HL-60 (cell line): ENCODE results near the gene RET.
"Not testable (repeated sequence)": the region's sequence is repeated elsewhere in the genome, so short reads cannot be mapped to it uniquely, and the experiment has no call there.

Experiments used
- DNase-seq, 2 experiments: peaks; one replicate each; pipeline ENCODE4 v3.0.0-alpha.2; 2010 to 2020; ENCODE audit warnings: low read depth in 1 of 2, low spot score in 1 of 2
- H3K27ac ChIP-seq: fragments of 250-450 bp; sonication (Bioruptor Pico); replicated peaks from 2 replicates; pipeline ENCODE4 v1.5.1; 2020; ENCODE audit warnings: mild to moderate bottlenecking, moderate library complexity
- H3K27me3 ChIP-seq: fragments of 250-450 bp; sonication (Bioruptor Pico); 2 replicates; pipeline ENCODE4 v1.5.1; 2021; ENCODE audit warnings: mild to moderate bottlenecking, moderate library complexity; ENCODE audit not compliant: insufficient read depth, poor library complexity, severe bottlenecking
- H3K4me3 ChIP-seq: replicated peaks from 2 replicates; pipeline ENCODE4 v1.5.1; 2011; ENCODE audit warnings: mild to moderate bottlenecking, control low read depth, low read length; ENCODE audit not compliant: insufficient read depth
- GABPA ChIP-seq: IDR thresholded peaks from 2 replicates; pipeline ENCODE4 v1.6.1; 2012; ENCODE audit warnings: low read depth
- POLR2AphosphoS5 ChIP-seq: IDR thresholded peaks from 2 replicates; pipeline ENCODE4 v1.6.1; 2012; ENCODE audit warnings: low read depth
- SPI1 ChIP-seq: IDR thresholded peaks from 2 replicates; pipeline ENCODE4 v1.6.1; 2012; ENCODE audit warnings: low read depth, mild to moderate bottlenecking, borderline replicate concordance
- TF ChIP-seq, protein P1 (sequence below): IDR thresholded peaks from 2 replicates; pipeline ENCODE4 v1.6.1; 2012; ENCODE audit warnings: low read depth; ENCODE audit not compliant: insufficient replicate concordance
- TF ChIP-seq, protein P2 (sequence below): IDR thresholded peaks from one replicate; pipeline ENCODE4 v1.5.1; 2011; ENCODE audit warnings: low read length, control low read depth, inconsistent platforms; ENCODE audit not compliant: insufficient read depth

The RET gene

GRCh38 chr10:43093423-43094076, 16.7 kb downstream of the RET start:
- peak in 1 of 2 experiments; percentile 65 for DNase-seq
- Histone ChIP-seq H3K27ac (no peak overlapping the region), H3K4me3 (no peak overlapping the region), H3K27me3 (no peaks in the 10 kb centered on the region)
- TF ChIP-seq, protein P1, sequence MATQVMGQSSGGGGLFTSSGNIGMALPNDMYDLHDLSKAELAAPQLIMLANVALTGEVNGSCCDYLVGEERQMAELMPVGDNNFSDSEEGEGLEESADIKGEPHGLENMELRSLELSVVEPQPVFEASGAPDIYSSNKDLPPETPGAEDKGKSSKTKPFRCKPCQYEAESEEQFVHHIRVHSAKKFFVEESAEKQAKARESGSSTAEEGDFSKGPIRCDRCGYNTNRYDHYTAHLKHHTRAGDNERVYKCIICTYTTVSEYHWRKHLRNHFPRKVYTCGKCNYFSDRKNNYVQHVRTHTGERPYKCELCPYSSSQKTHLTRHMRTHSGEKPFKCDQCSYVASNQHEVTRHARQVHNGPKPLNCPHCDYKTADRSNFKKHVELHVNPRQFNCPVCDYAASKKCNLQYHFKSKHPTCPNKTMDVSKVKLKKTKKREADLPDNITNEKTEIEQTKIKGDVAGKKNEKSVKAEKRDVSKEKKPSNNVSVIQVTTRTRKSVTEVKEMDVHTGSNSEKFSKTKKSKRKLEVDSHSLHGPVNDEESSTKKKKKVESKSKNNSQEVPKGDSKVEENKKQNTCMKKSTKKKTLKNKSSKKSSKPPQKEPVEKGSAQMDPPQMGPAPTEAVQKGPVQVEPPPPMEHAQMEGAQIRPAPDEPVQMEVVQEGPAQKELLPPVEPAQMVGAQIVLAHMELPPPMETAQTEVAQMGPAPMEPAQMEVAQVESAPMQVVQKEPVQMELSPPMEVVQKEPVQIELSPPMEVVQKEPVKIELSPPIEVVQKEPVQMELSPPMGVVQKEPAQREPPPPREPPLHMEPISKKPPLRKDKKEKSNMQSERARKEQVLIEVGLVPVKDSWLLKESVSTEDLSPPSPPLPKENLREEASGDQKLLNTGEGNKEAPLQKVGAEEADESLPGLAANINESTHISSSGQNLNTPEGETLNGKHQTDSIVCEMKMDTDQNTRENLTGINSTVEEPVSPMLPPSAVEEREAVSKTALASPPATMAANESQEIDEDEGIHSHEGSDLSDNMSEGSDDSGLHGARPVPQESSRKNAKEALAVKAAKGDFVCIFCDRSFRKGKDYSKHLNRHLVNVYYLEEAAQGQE = peak; percentile 84
- no peak for TF ChIP-seq GABPA

- Histone ChIP-seq H3K27ac (no peak overlapping the region), H3K27me3 (no peaks in the 10 kb centered on the region), H3K4me3 (no peak overlapping the region)
- DNase-seq = no peak
- TF ChIP-seq SPI1 (no peak), GABPA (no peak), POLR2AphosphoS5 (no peak)
- TF ChIP-seq, protein P1 = no peak
- TF ChIP-seq, protein P2, sequence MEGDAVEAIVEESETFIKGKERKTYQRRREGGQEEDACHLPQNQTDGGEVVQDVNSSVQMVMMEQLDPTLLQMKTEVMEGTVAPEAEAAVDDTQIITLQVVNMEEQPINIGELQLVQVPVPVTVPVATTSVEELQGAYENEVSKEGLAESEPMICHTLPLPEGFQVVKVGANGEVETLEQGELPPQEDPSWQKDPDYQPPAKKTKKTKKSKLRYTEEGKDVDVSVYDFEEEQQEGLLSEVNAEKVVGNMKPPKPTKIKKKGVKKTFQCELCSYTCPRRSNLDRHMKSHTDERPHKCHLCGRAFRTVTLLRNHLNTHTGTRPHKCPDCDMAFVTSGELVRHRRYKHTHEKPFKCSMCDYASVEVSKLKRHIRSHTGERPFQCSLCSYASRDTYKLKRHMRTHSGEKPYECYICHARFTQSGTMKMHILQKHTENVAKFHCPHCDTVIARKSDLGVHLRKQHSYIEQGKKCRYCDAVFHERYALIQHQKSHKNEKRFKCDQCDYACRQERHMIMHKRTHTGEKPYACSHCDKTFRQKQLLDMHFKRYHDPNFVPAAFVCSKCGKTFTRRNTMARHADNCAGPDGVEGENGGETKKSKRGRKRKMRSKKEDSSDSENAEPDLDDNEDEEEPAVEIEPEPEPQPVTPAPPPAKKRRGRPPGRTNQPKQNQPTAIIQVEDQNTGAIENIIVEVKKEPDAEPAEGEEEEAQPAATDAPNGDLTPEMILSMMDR = no peak
Measured at GRCh38 chr10:43094085-43094484, 17.2 kb downstream of the RET start.

GRCh38 chr10:43099339-43099738, 22.5 kb downstream of the RET start:
- DNase-seq, H3K27ac ChIP-seq, H3K27me3 ChIP-seq, H3K4me3 ChIP-seq: not testable (repeated sequence)

DNA sequence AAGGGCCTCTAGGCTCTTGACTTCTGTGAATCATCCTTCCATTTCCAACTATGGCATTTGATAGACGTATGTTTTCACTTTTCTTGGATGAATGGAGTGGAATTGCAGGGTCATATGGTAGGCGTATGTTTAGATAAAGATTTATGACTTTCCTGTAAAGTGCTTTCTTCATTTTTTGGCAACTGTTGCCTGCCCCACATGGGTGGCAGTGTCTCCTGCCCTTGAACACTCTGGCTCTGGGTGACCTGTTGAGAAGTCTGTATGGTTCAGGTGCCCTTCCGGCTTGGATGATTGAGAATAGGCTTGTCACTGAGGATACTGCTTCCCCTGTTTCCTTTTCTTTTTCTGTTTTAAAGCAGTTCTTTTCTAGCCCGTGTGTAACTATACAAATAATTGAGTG, 23.1 kb downstream of the RET start:
- TF ChIP-seq, protein P2 = no peak
- no peak for TF ChIP-seq POLR2AphosphoS5
- TF ChIP-seq, protein P1 = no peak
- TF ChIP-seq SPI1 = no peak
- no peak for TF ChIP-seq GABPA
- DNase-seq = no peak

More for the DNA sequence above, 23.1 kb downstream of the RET start:
- no peak overlapping the region for H3K27ac ChIP-seq
- H3K27me3 ChIP-seq = no peaks in the 10 kb centered on the region
- H3K4me3 ChIP-seq = no peak overlapping the region
